Mammary epithelial cell (primary cell): ENCODE data around the gene KLHL41.

ENCODE experiments used
- EZH2 ChIP-seq: IDR thresholded peaks from 2 replicates; pipeline ENCODE4 v1.6.1; 2012; ENCODE audit warnings: low read length, inconsistent platforms, borderline replicate concordance
- TF ChIP-seq, protein P1 (sequence below), 2 donors: IDR thresholded peaks in 1 of 2; conservative IDR thresholded peaks in 1 of 2; 2 replicates each; pipeline ENCODE4 v1.5.1; 2011 to 2012; ENCODE audit warnings: inconsistent platforms in 2 of 2, low read length in 2 of 2, mild to moderate bottlenecking in 2 of 2, control low read depth in 1 of 2, low read depth in 1 of 2; ENCODE audit not compliant: insufficient read depth in 1 of 2; ENCODE audit errors: extremely low read depth in 1 of 2

DNA sequence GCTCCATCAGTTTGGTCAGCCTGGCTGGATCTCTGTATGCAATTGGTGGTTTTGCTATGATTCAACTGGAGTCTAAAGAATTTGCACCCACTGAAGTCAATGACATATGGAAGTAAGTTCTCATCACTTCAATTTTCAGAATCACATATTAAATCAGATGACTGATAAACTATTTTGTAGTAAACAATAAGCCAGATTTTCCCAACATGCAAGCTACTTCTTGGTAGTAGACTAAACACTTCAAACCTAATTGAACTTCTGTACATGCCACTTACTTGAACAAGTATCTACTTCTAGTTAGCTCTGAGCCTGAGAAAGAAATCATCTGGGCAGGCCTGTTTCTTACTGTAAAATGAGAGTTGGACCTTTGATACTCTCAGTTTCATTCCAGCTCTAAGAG lies 11.4 kb downstream of the KLHL41 start:
- TF ChIP-seq, protein P1, sequence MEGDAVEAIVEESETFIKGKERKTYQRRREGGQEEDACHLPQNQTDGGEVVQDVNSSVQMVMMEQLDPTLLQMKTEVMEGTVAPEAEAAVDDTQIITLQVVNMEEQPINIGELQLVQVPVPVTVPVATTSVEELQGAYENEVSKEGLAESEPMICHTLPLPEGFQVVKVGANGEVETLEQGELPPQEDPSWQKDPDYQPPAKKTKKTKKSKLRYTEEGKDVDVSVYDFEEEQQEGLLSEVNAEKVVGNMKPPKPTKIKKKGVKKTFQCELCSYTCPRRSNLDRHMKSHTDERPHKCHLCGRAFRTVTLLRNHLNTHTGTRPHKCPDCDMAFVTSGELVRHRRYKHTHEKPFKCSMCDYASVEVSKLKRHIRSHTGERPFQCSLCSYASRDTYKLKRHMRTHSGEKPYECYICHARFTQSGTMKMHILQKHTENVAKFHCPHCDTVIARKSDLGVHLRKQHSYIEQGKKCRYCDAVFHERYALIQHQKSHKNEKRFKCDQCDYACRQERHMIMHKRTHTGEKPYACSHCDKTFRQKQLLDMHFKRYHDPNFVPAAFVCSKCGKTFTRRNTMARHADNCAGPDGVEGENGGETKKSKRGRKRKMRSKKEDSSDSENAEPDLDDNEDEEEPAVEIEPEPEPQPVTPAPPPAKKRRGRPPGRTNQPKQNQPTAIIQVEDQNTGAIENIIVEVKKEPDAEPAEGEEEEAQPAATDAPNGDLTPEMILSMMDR (conservative IDR thresholded peaks at IDR 0.05 in 1 of 2, IDR thresholded peaks at IDR 0.05 in 1 of 2; ENCODE audit: extremely low read depth in 1 of 2, insufficient read depth in 1 of 2, low read depth in 1 of 2, low read length in 2 of 2) = no peak
- TF ChIP-seq EZH2 = no peak
